Right lobe of liver (tissue), 6 donors: Measurements from ENCODE around the gene CORT. TPM values are rescaled to one million over a fixed set of nuclear protein-coding genes. Genes with fewer than 3 reads are reported as not detected.
A peak's percentile ranks its signal among the peaks of the same experiment; 100 is the strongest.
"Not testable (repeated sequence)": the region's sequence is repeated elsewhere in the genome, so short reads cannot be mapped to it uniquely, and the experiment has no call there.

Experiments used
- ATAC-seq, 4 donors: fragments of 200-7000 bp; cut with Tn5 transposase; one replicate each; pipeline ENCODE4 v1.9.1; 2020; ENCODE audit warnings: mild to moderate bottlenecking in 4 of 4, moderate library complexity in 4 of 4
- DNase-seq, 3 donors: peaks; one replicate each; pipeline ENCODE4 v3.0.0-alpha.2; 2020
- H3K27ac ChIP-seq, 3 donors: fragments of 200-600 bp; one replicate each; pipeline ENCODE4 v1.8.0; 2022
- H3K27me3 ChIP-seq, 2 donors: fragments of 200-600 bp; one replicate each; pipeline ENCODE4 v1.8.0; 2022
- H3K36me3 ChIP-seq, 4 donors: fragments of 200-600 bp; sonication (generic) in 1 of 4; one replicate each; pipeline versions ENCODE4 v1.5.1 to v1.8.0; 2017 to 2022; ENCODE audit warnings: control low read depth in 1 of 4
- H3K4me1 ChIP-seq, 4 donors: fragments of 200-600 bp; sonication (generic) in 1 of 4; one replicate each; pipeline versions ENCODE4 v1.5.1 to v1.8.0; 2017 to 2022; ENCODE audit warnings: control low read depth in 1 of 4
- H3K4me3 ChIP-seq, 3 donors: fragments of 200-600 bp; one replicate each; pipeline ENCODE4 v1.8.0; 2022
- H3K9me3 ChIP-seq, 4 donors: fragments of 200-600 bp; sonication (generic) in 1 of 4; one replicate each; pipeline versions ENCODE4 v1.5.1 to v1.8.0; 2017 to 2022; ENCODE audit warnings: control low read depth in 1 of 4
- POLR2A ChIP-seq: fragments of 450-650 bp; IDR thresholded peaks from one replicate; pipeline ENCODE4 v1.6.1; 2017; ENCODE audit warnings: antibody characterized with exemption, mild to moderate bottlenecking
- WGBS: methylation state at CpG from one replicate; pipeline ENCODE4 v1.1.6; 2018; ENCODE audit warnings: low coverage, low lambda C conversion rate; ENCODE audit not compliant: insufficient coverage; ENCODE audit errors: missing lambda C conversion rate; 5-methylcytosine and 5-hydroxymethylcytosine counted together
- intact Hi-C, 2 donors: fragments of 100-400 bp; cut with DNase I; formaldehyde crosslinking; loops; one replicate each; pipeline versions ENCODE4 v1.11.2 to v1.14.1; 2022
- total RNA-seq, 6 experiments: library from RNA; depleted of rRNA in 2 of 6; stranded (reverse); fragments of >200 nt in 2 of 6; fragmentation: NEBNext Ultra II Directional in 3 of 6; extraction: Animal tissue kit (Norgen Biotek cat#: 25700) in 3 of 6; gene quantifications; one replicate each; pipeline versions ENCODE4 v1.1.0 to v1.2.4, GENCODE V29; 2016 to 2023
- TF ChIP-seq, protein P1 (sequence below), 4 donors: fragments of 200-600 bp in 3 of 4; fragments of 450-650 bp in 1 of 4; IDR thresholded peaks; one replicate each; pipeline versions ENCODE4 v1.5.1 to v1.8.0; 2016 to 2022; ENCODE audit warnings: antibody characterized with exemption in 4 of 4, mild to moderate bottlenecking in 2 of 4
- donor health status: DM: no; HTN: yes; CAD: no.
- donor health status: DM: no; HTN: no; CAD: no.
- donor health status: DM: no; HTN: no; CAD: no.
- donor health status: DM: no; HTN: yes; CAD: no.
- donor health status: DM: no; HTN: yes; CAD: no.

Gene CORT
- total RNA-seq, 6 experiments from 2014 or later: 0.17 TPM; not detected in 5

- Histone ChIP-seq H3K4me3 (no peak overlapping the region), H3K9me3 (no peaks in the 10 kb centered on the region), H3K4me1 (peaks cover 0 to 24% (median 2%) of the 10 kb centered on the region in 4 donors), H3K27ac (no peak overlapping the region), H3K36me3 (peaks cover 0 to 7% (median 0%) of the 10 kb centered on the region in 4 donors), H3K27me3 (no peaks in the 10 kb centered on the region)
- WGBS: 84% methylated on average over 7 of the region's 7 CpGs
- intact Hi-C loops: no loop called here
- ATAC-seq (no peak), DNase-seq (no peak)
- TF ChIP-seq, protein P1, sequence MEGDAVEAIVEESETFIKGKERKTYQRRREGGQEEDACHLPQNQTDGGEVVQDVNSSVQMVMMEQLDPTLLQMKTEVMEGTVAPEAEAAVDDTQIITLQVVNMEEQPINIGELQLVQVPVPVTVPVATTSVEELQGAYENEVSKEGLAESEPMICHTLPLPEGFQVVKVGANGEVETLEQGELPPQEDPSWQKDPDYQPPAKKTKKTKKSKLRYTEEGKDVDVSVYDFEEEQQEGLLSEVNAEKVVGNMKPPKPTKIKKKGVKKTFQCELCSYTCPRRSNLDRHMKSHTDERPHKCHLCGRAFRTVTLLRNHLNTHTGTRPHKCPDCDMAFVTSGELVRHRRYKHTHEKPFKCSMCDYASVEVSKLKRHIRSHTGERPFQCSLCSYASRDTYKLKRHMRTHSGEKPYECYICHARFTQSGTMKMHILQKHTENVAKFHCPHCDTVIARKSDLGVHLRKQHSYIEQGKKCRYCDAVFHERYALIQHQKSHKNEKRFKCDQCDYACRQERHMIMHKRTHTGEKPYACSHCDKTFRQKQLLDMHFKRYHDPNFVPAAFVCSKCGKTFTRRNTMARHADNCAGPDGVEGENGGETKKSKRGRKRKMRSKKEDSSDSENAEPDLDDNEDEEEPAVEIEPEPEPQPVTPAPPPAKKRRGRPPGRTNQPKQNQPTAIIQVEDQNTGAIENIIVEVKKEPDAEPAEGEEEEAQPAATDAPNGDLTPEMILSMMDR (IDR thresholded peaks at IDR 0.05): no peak
- no peak for TF ChIP-seq POLR2A
These were observed 6.8 kb downstream of the CORT start for GRCh38 chr1:10456661-10457060.

DNA sequence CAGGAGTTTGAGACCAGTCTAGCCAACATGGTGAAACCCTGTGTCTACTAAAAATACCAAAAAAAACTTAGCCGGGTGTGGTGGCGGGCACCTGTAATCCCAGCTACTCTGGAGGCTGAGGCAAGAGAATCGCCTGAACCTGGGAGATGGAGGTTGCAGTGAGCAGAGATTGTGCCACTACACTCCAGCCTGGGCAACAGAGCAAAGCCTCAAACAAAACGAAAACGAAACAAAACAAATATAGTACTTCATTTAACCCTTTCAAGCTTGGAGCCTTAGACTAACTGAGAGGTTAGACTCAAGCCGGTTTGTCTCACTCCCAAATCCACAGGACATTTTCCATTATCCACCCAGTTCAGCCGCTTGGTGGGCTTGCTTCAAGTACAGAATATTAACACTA, 7.6 kb downstream of the CORT start:
- not testable (repeated sequence) for H3K27ac ChIP-seq, H3K4me3 ChIP-seq

DNA sequence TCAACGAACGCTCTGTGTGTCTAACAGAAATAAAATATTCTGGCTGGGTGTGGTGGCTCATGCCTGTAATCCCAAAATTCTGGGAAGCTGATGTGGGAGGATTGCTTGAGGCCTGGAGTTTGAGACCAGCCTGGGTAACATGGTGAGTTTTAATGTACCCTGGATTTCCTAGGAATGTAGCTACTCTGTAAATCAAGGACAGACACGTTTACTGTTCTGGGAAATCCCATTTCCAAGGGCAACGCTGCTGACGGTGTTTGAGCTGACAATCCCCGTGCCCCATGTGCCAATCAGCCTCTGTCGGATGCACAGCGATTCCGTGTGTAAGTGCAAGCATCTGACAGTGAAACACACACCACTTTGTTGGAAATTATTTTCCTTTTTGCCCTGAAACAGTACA, 8.0 kb downstream of the CORT start:
- Histone ChIP-seq H3K9me3 (no peaks in the 10 kb centered on the region), H3K4me3 (no peak overlapping the region), H3K4me1 (peaks cover 0 to 24% (median 2%) of the 10 kb centered on the region in 4 donors), H3K27ac (no peak overlapping the region), H3K27me3 (no peaks in the 10 kb centered on the region), H3K36me3 (peaks cover 0 to 17% (median 5%) of the 10 kb centered on the region in 4 donors)
- TF ChIP-seq, protein P1 (IDR thresholded peaks at IDR 0.05): no peak
- TF ChIP-seq POLR2A: no peak
- ATAC-seq (no peak), DNase-seq (no peak)
- 71% methylated on average over 9 of the region's 9 CpGs for WGBS
- intact Hi-C loops: no loop called here

More for the DNA sequence above, 7.6 kb downstream of the CORT start:
- DNase-seq, intact Hi-C loops, H3K9me3 ChIP-seq, H3K27me3 ChIP-seq: not testable (repeated sequence)
- WGBS: 62% methylated on average over 7 of the region's 7 CpGs
- peaks cover 0 to 13% (median 3%) of the 10 kb centered on the region in 4 donors for H3K36me3 ChIP-seq
- peaks cover 0 to 24% (median 2%) of the 10 kb centered on the region in 4 donors for H3K4me1 ChIP-seq
- peak in 2 of 4 donors; percentile 24 to 28 for ATAC-seq

- intact Hi-C loops: no loop called here
- no peak for TF ChIP-seq POLR2A
- TF ChIP-seq, protein P1 (IDR thresholded peaks at IDR 0.05): no peak
- peak; percentile 55 to 85 (median 74) for ATAC-seq
- H3K9me3 ChIP-seq: no peaks in the 10 kb centered on the region
- H3K27ac ChIP-seq: peak overlapping the region in 1 of 3 donors; percentile 4
- peaks cover 0 to 24% (median 2%) of the 10 kb centered on the region in 4 donors for H3K4me1 ChIP-seq
- DNase-seq: no peak
- H3K36me3 ChIP-seq: peaks cover 0 to 28% (median 8%) of the 10 kb centered on the region in 4 donors
- no peaks in the 10 kb centered on the region for H3K27me3 ChIP-seq
- 16% methylated on average over 3 of the region's 3 CpGs for WGBS
- no peak overlapping the region for H3K4me3 ChIP-seq
These were observed 9.4 kb downstream of the CORT start for GRCh38 chr1:10459184-10459583.

- H3K36me3 ChIP-seq: peaks cover 0 to 59% (median 18%) of the 10 kb centered on the region in 4 donors
- H3K27me3 ChIP-seq: no peaks in the 10 kb centered on the region
- H3K4me3 ChIP-seq: no peak overlapping the region
- H3K27ac ChIP-seq: no peak overlapping the region
- ATAC-seq (no peak), DNase-seq (no peak)
- no peaks in the 10 kb centered on the region for H3K9me3 ChIP-seq
- no peak for TF ChIP-seq POLR2A
- TF ChIP-seq, protein P1 (IDR thresholded peaks at IDR 0.05): no peak
- intact Hi-C loops: no loop called here
- WGBS: 100% methylated on average over 1 of the region's 2 CpGs
- H3K4me1 ChIP-seq: peaks cover 0 to 16% (median 0%) of the 10 kb centered on the region in 4 donors
These were observed 17.2 kb downstream of the CORT start for GRCh38 chr1:10467078-10467477.
